Right ventricle myocardium inferior (tissue), 1 donor: ENCODE results near the gene HEPHL1. TPM values are rescaled to one million over a fixed set of nuclear protein-coding genes. Genes with fewer than 3 reads are reported as not detected.
"Not testable (repeated sequence)": the region's sequence is repeated elsewhere in the genome, so short reads cannot be mapped to it uniquely, and the experiment has no call there.

Experiments
- ATAC-seq: fragments of 200-7000 bp; cut with Tn5 transposase; one replicate; pipeline ENCODE4 v1.9.1; 2020; ENCODE audit warnings: mild to moderate bottlenecking, moderate library complexity
- DNase-seq: peaks from one replicate; pipeline ENCODE4 v3.0.0; 2021; ENCODE audit errors: missing footprints
- intact Hi-C: fragments of 100-400 bp; cut with DNase I; formaldehyde crosslinking; loops from one replicate; pipeline ENCODE4 v1.11.0; 2022
- total RNA-seq: library from RNA; stranded (reverse); fragmentation: NEBNext Ultra II Directional; extraction: Animal tissue kit (Norgen Biotek cat#: 25700); gene quantifications from one replicate; pipeline ENCODE4 v1.2.1, GENCODE V29; 2021
- donor health status: DM: no; HTN: yes; CAD: no; lungs with severe emphysema.

Gene HEPHL1
- total RNA-seq, 1 donor from 2014 or later: not detected

- DNase-seq: no peak
- no peak for ATAC-seq
- intact Hi-C loops: no loop called here
Measured at GRCh38 chr11:94062360-94062759, 41.2 kb downstream of the HEPHL1 start.

- intact Hi-C loops: no loop called here
- DNase-seq (no peak), ATAC-seq (no peak)
Measured at GRCh38 chr11:94066901-94067429, 45.8 kb downstream of the HEPHL1 start.

- DNase-seq (no peak), ATAC-seq (no peak)
- intact Hi-C loops: no loop called here
Measured at GRCh38 chr11:94068764-94069163, 47.6 kb downstream of the HEPHL1 start.

GRCh38 chr11:94077552-94078293 is 56.6 kb downstream of the HEPHL1 start:
- ATAC-seq: peak; percentile 63
- no peak for DNase-seq
- intact Hi-C loops: no loop called here

- DNase-seq: no peak
- ATAC-seq: no peak
- intact Hi-C loops: no loop called here
Measured at GRCh38 chr11:94084164-94084563, 63.0 kb downstream of the HEPHL1 start.

GRCh38 chr11:94088906-94089305 is 67.8 kb downstream of the HEPHL1 start:
- intact Hi-C loops: no loop called here

GRCh38 chr11:94089341-94089740 is 68.2 kb downstream of the HEPHL1 start:
- DNase-seq (no peak), ATAC-seq (no peak)
- intact Hi-C loops: no loop called here

More at GRCh38 chr11:94088906-94089305, 67.8 kb downstream of the HEPHL1 start:
- no peak for DNase-seq
- ATAC-seq: no peak

GRCh38 chr11:94090401-94090800 is 69.2 kb downstream of the HEPHL1 start:
- no peak for ATAC-seq
- intact Hi-C loops: no loop called here
- DNase-seq: no peak

- ATAC-seq: no peak
- intact Hi-C loops: no loop called here
Measured at GRCh38 chr11:94091091-94091490, 69.9 kb downstream of the HEPHL1 start.

GRCh38 chr11:94100253-94100652 is 79.1 kb downstream of the HEPHL1 start:
- DNase-seq: no peak
- intact Hi-C loops: no loop called here
- ATAC-seq: no peak

More at GRCh38 chr11:94091091-94091490, 69.9 kb downstream of the HEPHL1 start:
- DNase-seq: no peak

GRCh38 chr11:94103471-94103870 is 82.3 kb downstream of the HEPHL1 start:
- no peak for DNase-seq
- intact Hi-C loops: no loop called here
- no peak for ATAC-seq

- no peak for ATAC-seq
- intact Hi-C loops: no loop called here
Measured at GRCh38 chr11:94104734-94105133, 83.6 kb downstream of the HEPHL1 start.

GRCh38 chr11:94106716-94107115 is 85.6 kb downstream of the HEPHL1 start:
- ATAC-seq: peak; percentile 82
- DNase-seq: no peak
- intact Hi-C loops: no loop called here

More at GRCh38 chr11:94104734-94105133, 83.6 kb downstream of the HEPHL1 start:
- no peak for DNase-seq

- no peak for ATAC-seq
- intact Hi-C loops: no loop called here
- no peak for DNase-seq
Measured at GRCh38 chr11:94107363-94107762, 86.2 kb downstream of the HEPHL1 start.

GRCh38 chr11:94111241-94111640 is 90.1 kb downstream of the HEPHL1 start:
- ATAC-seq: no peak
- DNase-seq: no peak
- intact Hi-C loops: no loop called here

- no peak for DNase-seq
- intact Hi-C loops: no loop called here
- peak; percentile 96 for ATAC-seq
Measured at GRCh38 chr11:94111660-94112059, 90.5 kb downstream of the HEPHL1 start.

- ATAC-seq (peak; percentile 71), DNase-seq (no peak)
- intact Hi-C loops: no loop called here
Measured at GRCh38 chr11:94112206-94112953, 91.2 kb downstream of the HEPHL1 start.

GRCh38 chr11:94117197-94117574 is 96.0 kb downstream of the HEPHL1 start:
- intact Hi-C loops: no loop called here
- ATAC-seq: no peak

GRCh38 chr11:94117871-94118270 is 96.7 kb downstream of the HEPHL1 start:
- intact Hi-C loops: no loop called here
- no peak for DNase-seq
- ATAC-seq: no peak

More at GRCh38 chr11:94117197-94117574, 96.0 kb downstream of the HEPHL1 start:
- no peak for DNase-seq

- DNase-seq, ATAC-seq, intact Hi-C loops: not testable (repeated sequence)
Measured at GRCh38 chr11:94119676-94120075, 98.5 kb downstream of the HEPHL1 start.
